Measurements from ENCODE around the gene C22orf39.

Gene C22orf39

GRCh38 chr22:19454156-19454555 is 6.6 kb upstream of the C22orf39 start:
- no peak for DNase-seq (ENCODE audit: low read depth, low spot score)
- in situ Hi-C loops (cut with HindIII; ENCODE audit: low sequenced_read_pairs), result no loop called here
- TF ChIP-seq CTCF (IDR thresholded peaks at IDR 0.05; ENCODE audit: low read depth, low read length), result no peak
- no peak overlapping the region for H3K4me3 ChIP-seq (ENCODE audit: low read depth, low read length)

DNA sequence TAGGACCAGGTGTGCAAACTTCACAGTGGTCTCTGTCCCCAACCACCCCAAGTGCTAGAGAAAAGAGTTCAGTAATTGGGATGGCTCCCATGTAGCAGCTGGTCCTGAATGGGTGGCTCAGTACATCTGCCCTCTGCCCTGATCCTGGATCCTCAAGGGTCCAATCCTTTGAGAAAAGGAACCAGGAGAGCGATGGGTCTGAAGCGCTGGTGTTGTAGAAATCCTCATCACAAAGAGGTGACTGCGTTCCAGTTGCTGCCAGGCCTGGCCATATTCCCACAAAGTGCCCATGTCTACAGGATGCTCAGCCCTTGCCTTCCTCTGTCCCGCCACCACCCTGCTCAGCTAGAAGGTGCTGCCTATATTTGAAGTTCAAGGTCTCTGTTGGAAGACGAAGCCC is 6.2 kb upstream of the C22orf39 start:
- in situ Hi-C loops (cut with HindIII; ENCODE audit: low sequenced_read_pairs), result no loop called here
- no peak for TF ChIP-seq CTCF (IDR thresholded peaks at IDR 0.05; ENCODE audit: low read depth, low read length)
- DNase-seq (ENCODE audit: low read depth, low spot score), result no peak
- H3K4me3 ChIP-seq (ENCODE audit: low read depth, low read length), result no peak overlapping the region

GRCh38 chr22:19451570-19451969 is 4.1 kb upstream of the C22orf39 start:
- no peak overlapping the region for H3K4me3 ChIP-seq (ENCODE audit: low read depth, low read length)
- in situ Hi-C loops (cut with HindIII; ENCODE audit: low sequenced_read_pairs), result no loop called here
- no peak for TF ChIP-seq CTCF (IDR thresholded peaks at IDR 0.05; ENCODE audit: low read depth, low read length)
- no peak for DNase-seq (ENCODE audit: low read depth, low spot score)

DNA sequence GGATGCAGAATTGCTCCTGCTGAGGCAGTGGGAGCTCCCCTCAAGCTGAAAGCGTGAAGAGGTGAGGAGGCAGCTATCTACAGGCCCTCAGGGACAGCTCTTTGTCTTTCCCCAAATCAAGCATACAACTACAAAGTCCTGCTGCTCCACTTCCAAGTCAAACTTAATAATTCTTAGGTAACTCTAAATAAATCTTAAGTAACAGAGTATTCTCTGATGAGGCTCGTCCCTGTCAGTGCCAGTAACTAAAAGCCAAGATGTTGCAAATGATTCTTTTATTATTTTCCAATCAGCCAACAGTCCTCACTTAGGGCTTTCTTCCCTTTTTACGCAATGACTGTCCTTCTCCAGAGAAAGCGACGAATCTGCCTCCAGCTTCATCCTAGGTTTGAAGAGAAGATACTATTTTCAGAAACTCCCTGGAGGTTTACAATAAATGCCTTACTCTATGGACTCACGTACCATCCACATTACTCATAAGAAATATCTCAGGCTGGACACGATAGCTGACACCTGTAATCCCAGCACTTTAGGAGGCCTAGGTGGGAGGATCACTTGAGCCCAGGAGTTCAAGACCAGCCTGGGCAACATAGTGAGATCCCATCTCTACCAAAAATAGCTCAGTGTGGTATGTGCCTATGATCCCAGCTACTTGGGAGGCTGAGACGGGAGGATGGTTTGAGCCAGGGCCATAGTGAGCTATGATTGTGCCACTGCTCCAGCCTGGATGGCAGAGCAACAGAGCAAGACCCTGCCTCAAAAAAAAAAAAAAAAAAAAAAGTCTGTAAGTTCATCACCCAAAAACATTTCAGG is 3.1 kb upstream of the C22orf39 start:
- in situ Hi-C loops (cut with HindIII; ENCODE audit: low sequenced_read_pairs), result no loop called here
- DNase-seq (ENCODE audit: low read depth, low spot score), result no peak
- no peak for TF ChIP-seq CTCF (IDR thresholded peaks at IDR 0.05; ENCODE audit: low read depth, low read length)

GRCh38 chr22:19449422-19449767 is 1.9 kb upstream of the C22orf39 start:
- in situ Hi-C loops (cut with HindIII; ENCODE audit: low sequenced_read_pairs), result no loop called here
- no peak overlapping the region for H3K4me3 ChIP-seq (ENCODE audit: low read depth, low read length)
- DNase-seq (ENCODE audit: low read depth, low spot score), result no peak
- no peak for TF ChIP-seq CTCF (IDR thresholded peaks at IDR 0.05; ENCODE audit: low read depth, low read length)

More for the DNA sequence above, 3.1 kb upstream of the C22orf39 start:
- no peak overlapping the region for H3K4me3 ChIP-seq (ENCODE audit: low read depth, low read length)

DNA sequence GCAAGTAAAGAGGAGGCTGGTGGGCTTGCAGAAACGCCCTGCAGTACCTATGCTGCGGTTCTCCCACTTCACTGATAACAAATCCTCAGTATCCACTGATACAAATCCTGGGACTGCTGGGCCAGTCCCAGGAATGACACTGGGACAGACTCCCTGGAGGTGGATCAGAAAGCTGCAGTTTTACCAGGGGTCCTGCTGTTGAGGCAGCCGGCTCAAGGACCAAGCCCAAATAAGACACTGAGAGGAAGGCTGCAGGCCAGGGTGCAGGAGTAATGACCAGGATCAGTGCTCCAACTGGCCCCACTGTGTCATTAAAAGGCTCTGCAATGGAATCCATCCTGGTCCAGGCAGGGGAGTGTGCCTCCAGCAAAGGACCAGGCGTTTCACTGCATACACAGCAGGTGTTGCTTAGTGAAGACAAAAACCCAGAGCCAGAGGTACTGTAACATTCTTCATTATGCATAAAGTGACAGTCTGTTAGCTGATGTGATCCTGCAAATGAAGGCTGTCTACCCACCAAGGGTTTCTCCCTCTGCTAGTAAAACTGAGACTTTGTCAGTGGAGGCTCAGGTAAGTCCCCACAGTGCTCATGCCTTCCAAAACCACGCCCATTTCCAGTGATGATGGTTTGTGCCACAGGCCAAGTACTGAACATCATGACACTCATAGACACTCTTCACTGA is 1.4 kb upstream of the C22orf39 start:
- TF ChIP-seq CTCF (IDR thresholded peaks at IDR 0.05; ENCODE audit: low read depth, low read length), result no peak
- H3K4me3 ChIP-seq (ENCODE audit: low read depth, low read length), result no peak overlapping the region
- in situ Hi-C loops (cut with HindIII; ENCODE audit: low sequenced_read_pairs), result no loop called here
- no peak for DNase-seq (ENCODE audit: low read depth, low spot score)
